IMR-90 (cell line): Measurements from ENCODE around the gene PHC3. TPM values are rescaled to one million over a fixed set of nuclear protein-coding genes. Genes with fewer than 3 reads are reported as not detected.

Experiments
- ATAC-seq: fragments of 200-7000 bp; cut with Tn5 transposase; 2 replicates; pipeline ENCODE4 v1.9.1; 2020; ENCODE audit warnings: low read depth, mild to moderate bottlenecking, moderate library complexity
- BruUV-seq: library from RNA; stranded (reverse); fragments of 400-500 nt; replicated peaks from 2 replicates; lab custom pipeline; 2021; lab: Mats Ljungman, UMichigan
- CTCF ChIA-PET: fragments of 300-600 bp; formaldehyde crosslinking; extraction: SDS; loops from one replicate; lab custom pipeline; 2021; ENCODE audit warnings: antibody characterized with exemption; lab: Yijun Ruan, JAX
- POLR2A ChIA-PET: fragments of 300-600 bp; sonication (Branson Sonifier 250); formaldehyde crosslinking; loops from one replicate; lab custom pipeline; 2022; ENCODE audit warnings: antibody characterized with exemption; ENCODE audit not compliant: unreplicated experiment; lab: Charles Lee
- DNase-seq: peaks from one replicate; pipeline ENCODE4 v3.0.0; 2013
- H2AFZ ChIP-seq: replicated peaks from 2 replicates; pipeline ENCODE3; 2013; ENCODE audit warnings: low read length, mild to moderate bottlenecking; ENCODE audit not compliant: poor library complexity
- H2AK5ac ChIP-seq: 2 replicates; pipeline ENCODE4 v1.6.1; 2013; ENCODE audit warnings: low read depth, low read length, inconsistent platforms
- H2AK9ac ChIP-seq: replicated peaks from 2 replicates; pipeline ENCODE3; 2013; ENCODE audit warnings: mild to moderate bottlenecking, low read depth, low read length, moderate library complexity; ENCODE audit not compliant: poor library complexity
- H2BK120ac ChIP-seq: 2 replicates; pipeline ENCODE4 v1.6.1; 2013; ENCODE audit warnings: low read depth, low read length, inconsistent platforms
- H2BK15ac ChIP-seq: 3 replicates; pipeline ENCODE4 v1.6.1; 2013; ENCODE audit warnings: low read depth, low read length, inconsistent platforms
- H2BK20ac ChIP-seq: 2 replicates; pipeline ENCODE4 v1.6.1; 2013; ENCODE audit warnings: low read depth, mild to moderate bottlenecking, inconsistent platforms, low read length, moderate library complexity
- H2BK5ac ChIP-seq: 2 replicates; pipeline ENCODE4 v1.6.1; 2013; ENCODE audit warnings: mild to moderate bottlenecking, low read depth, low read length, inconsistent platforms; ENCODE audit not compliant: poor library complexity, severe bottlenecking
- H3K14ac ChIP-seq: replicated peaks from 2 replicates; pipeline ENCODE4 v1.6.1; 2013; ENCODE audit warnings: low read depth, low read length, inconsistent platforms
- H3K18ac ChIP-seq: 2 replicates; pipeline ENCODE4 v1.6.1; 2013; ENCODE audit warnings: low read depth, low read length, control low read depth
- H3K23ac ChIP-seq: 2 replicates; pipeline ENCODE4 v1.6.1; 2013; ENCODE audit warnings: low read depth, low read length, inconsistent platforms
- H3K27ac ChIP-seq: 2 replicates; pipeline ENCODE4 v1.5.1; 2013; ENCODE audit warnings: mild to moderate bottlenecking, control low read depth, low read length; ENCODE audit not compliant: insufficient read depth
- H3K27me3 ChIP-seq: 2 replicates; pipeline ENCODE4 v1.6.1; 2013; ENCODE audit warnings: low read length; ENCODE audit not compliant: control insufficient read depth, insufficient read depth
- H3K36me3 ChIP-seq: 2 replicates; pipeline ENCODE4 v1.6.1; 2013; ENCODE audit warnings: low read length, mixed read lengths; ENCODE audit not compliant: control insufficient read depth, insufficient read depth
- H3K4ac ChIP-seq: 2 replicates; pipeline ENCODE4 v1.6.1; 2013; ENCODE audit warnings: low read depth, low read length, inconsistent platforms
- H3K4me1 ChIP-seq: 2 replicates; pipeline ENCODE4 v1.6.1; 2013; ENCODE audit warnings: low read length, mixed read lengths; ENCODE audit not compliant: control insufficient read depth, insufficient read depth
- H3K4me2 ChIP-seq: 2 replicates; pipeline ENCODE4 v1.6.1; 2013; ENCODE audit warnings: low read depth, mild to moderate bottlenecking, control low read depth, low read length, moderate library complexity
- H3K4me3 ChIP-seq: 2 replicates; pipeline ENCODE4 v1.5.1; 2013; ENCODE audit warnings: low read depth, mild to moderate bottlenecking, control low read depth, low read length, moderate library complexity; ENCODE audit not compliant: insufficient read depth
- H3K56ac ChIP-seq: 2 replicates; pipeline ENCODE4 v1.6.1; 2013; ENCODE audit warnings: low read length, inconsistent platforms; ENCODE audit not compliant: insufficient read depth; ENCODE audit errors: extremely low read depth
- H3K79me1 ChIP-seq, 2 experiments: 2 replicates each; pipeline ENCODE4 v1.6.1; 2013; ENCODE audit warnings: low read length in 2 of 2, inconsistent platforms in 1 of 2, low read depth in 1 of 2
- H3K9ac ChIP-seq: 2 replicates; pipeline ENCODE4 v1.6.1; 2013; ENCODE audit warnings: low read depth, low read length, control low read depth
- H3K9me1 ChIP-seq: 2 replicates; pipeline ENCODE4 v1.6.1; 2013; ENCODE audit warnings: low read length, inconsistent platforms; ENCODE audit not compliant: insufficient read depth
- H3K9me3 ChIP-seq: 2 replicates; pipeline ENCODE4 v1.6.1; 2013; ENCODE audit warnings: low read length; ENCODE audit not compliant: control insufficient read depth, insufficient read depth
- H4K20me1 ChIP-seq: 2 replicates; pipeline ENCODE4 v1.6.1; 2013; ENCODE audit warnings: low read length, inconsistent platforms; ENCODE audit not compliant: insufficient read depth
- H4K5ac ChIP-seq: 2 replicates; pipeline ENCODE4 v1.6.1; 2013; ENCODE audit warnings: mild to moderate bottlenecking, low read depth, low read length, control low read depth
- H4K8ac ChIP-seq, 2 experiments: 2 replicates each; pipeline ENCODE4 v1.6.1; 2013; ENCODE audit warnings: low read depth in 2 of 2, low read length in 2 of 2, control low read depth in 1 of 2, inconsistent platforms in 1 of 2
- H4K91ac ChIP-seq: 2 replicates; pipeline ENCODE4 v1.6.1; 2013; ENCODE audit warnings: low read depth, low read length, inconsistent platforms; ENCODE audit not compliant: insufficient read depth
- BHLHE40 ChIP-seq: fragments of 150-350 bp; IDR thresholded peaks from 2 replicates; pipeline ENCODE4 v1.6.1; 2016; ENCODE audit warnings: mild to moderate bottlenecking, low read depth, low read length
- CEBPB ChIP-seq: IDR thresholded peaks from 2 replicates; pipeline ENCODE4 v1.6.1; 2012; ENCODE audit warnings: low read depth, low read length, improper control_type of control experiment
- CHD1 ChIP-seq: IDR thresholded peaks from 2 replicates; pipeline ENCODE4 v1.6.1; 2012; ENCODE audit warnings: low read depth, low read length, improper control_type of control experiment
- FOS ChIP-seq: fragments of 150-350 bp; IDR thresholded peaks from 2 replicates; pipeline ENCODE4 v1.6.1; 2016; ENCODE audit warnings: low read depth, low read length
- MAFK ChIP-seq: IDR thresholded peaks from 2 replicates; pipeline ENCODE4 v1.6.1; 2012; ENCODE audit warnings: low read depth, low read length, improper control_type of control experiment
- MAZ ChIP-seq: IDR thresholded peaks from 2 replicates; pipeline ENCODE4 v1.6.1; 2012; ENCODE audit warnings: low read depth, mild to moderate bottlenecking, low read length, improper control_type of control experiment, moderate library complexity, borderline replicate concordance
- MXI1 ChIP-seq: IDR thresholded peaks from 2 replicates; pipeline ENCODE4 v1.6.1; 2012; ENCODE audit warnings: low read depth, mild to moderate bottlenecking, low read length, moderate library complexity, borderline replicate concordance
- NFE2L2 ChIP-seq: fragments of 150-350 bp; IDR thresholded peaks from 2 replicates; pipeline ENCODE4 v1.6.1; 2016; ENCODE audit warnings: low read depth, mild to moderate bottlenecking, low read length
- POLR2A ChIP-seq: IDR thresholded peaks from 2 replicates; pipeline ENCODE4 v1.6.1; 2012; ENCODE audit warnings: mild to moderate bottlenecking, low read depth, low read length
- RAD21 ChIP-seq: IDR thresholded peaks from 2 replicates; pipeline ENCODE4 v1.6.1; 2012; ENCODE audit warnings: low read length, improper control_type of control experiment
- RCOR1 ChIP-seq: IDR thresholded peaks from 2 replicates; pipeline ENCODE4 v1.6.1; 2012; ENCODE audit warnings: mild to moderate bottlenecking, low read length, improper control_type of control experiment; ENCODE audit not compliant: insufficient replicate concordance
- RFX5 ChIP-seq: IDR thresholded peaks from 2 replicates; pipeline ENCODE4 v1.8.0; 2012; ENCODE audit warnings: low read depth, mild to moderate bottlenecking, low read length, moderate library complexity
- SMC3 ChIP-seq: fragments of 150-350 bp; IDR thresholded peaks from 2 replicates; pipeline ENCODE4 v1.6.1; 2016; ENCODE audit warnings: low read depth, mild to moderate bottlenecking, antibody characterized with exemption, low read length, moderate library complexity
- WGBS, 2 experiments: methylation state at CpG; one replicate each; pipeline versions ENCODE4 v1.1.5 to v1.1.7; 2013; ENCODE audit warnings: missing lambda C conversion rate in 2 of 2; ENCODE audit not compliant: insufficient read length in 1 of 2; ENCODE audit errors: extremely low coverage in 2 of 2; 5-methylcytosine and 5-hydroxymethylcytosine counted together
- dilution Hi-C: fragments of 300-500 bp; cut with HindIII; formaldehyde crosslinking; loops from one replicate; pipeline ENCODE4 v1.14.3; 2018; ENCODE audit warnings: low sequenced_read_pairs; ENCODE audit not compliant: unreplicated experiment
- in situ Hi-C: fragments of 300-500 bp; cut with MboI; formaldehyde crosslinking; loops from 3 replicates; pipeline ENCODE4 v1.14.3; 2019; ENCODE audit warnings: low sequenced_read_pairs, inconsistent platforms, mixed read lengths
- intact Hi-C: fragments of 100-400 bp; cut with micrococcal nuclease; formaldehyde crosslinking; loops from 2 replicates; pipeline ENCODE4 v1.10.0; 2022
- polyA plus RNA-seq, 3 experiments: library from polyadenylated mRNA; depleted of rRNA; stranded (reverse); fragments of >200 nt; gene quantifications; 2 replicates each; pipeline ENCODE4 v1.2.3, GENCODE V29; 2012; ENCODE audit warnings: low replicate concordance in 1 of 3
- total RNA-seq: library from RNA; depleted of rRNA; stranded (reverse); fragments of >200 nt; gene quantifications from 2 replicates; pipeline ENCODE4 v1.2.3, GENCODE V29; 2012
- TF ChIP-seq, protein P1 (sequence below): fragments of 150-350 bp; IDR thresholded peaks from 2 replicates; pipeline ENCODE4 v1.6.1; 2016; ENCODE audit warnings: low read depth, mild to moderate bottlenecking, low read length, moderate library complexity, borderline replicate concordance
- TF ChIP-seq, protein P2 (sequence below): fragments of 150-350 bp; IDR thresholded peaks from 2 replicates; pipeline ENCODE4 v1.6.1; 2017; ENCODE audit warnings: mild to moderate bottlenecking, antibody characterized with exemption, low read length, low read depth
- TF ChIP-seq, protein P3 (sequence below): conservative IDR thresholded peaks from 2 replicates; pipeline ENCODE4 v1.5.1; 2012; ENCODE audit warnings: mild to moderate bottlenecking, low read depth, low read length, improper control_type of control experiment

Gene PHC3
- total and polyA plus RNA-seq, 2 of the 4 experiments (the other 2 are of a cell fraction) = 18.3 to 26.3 TPM

DNA sequence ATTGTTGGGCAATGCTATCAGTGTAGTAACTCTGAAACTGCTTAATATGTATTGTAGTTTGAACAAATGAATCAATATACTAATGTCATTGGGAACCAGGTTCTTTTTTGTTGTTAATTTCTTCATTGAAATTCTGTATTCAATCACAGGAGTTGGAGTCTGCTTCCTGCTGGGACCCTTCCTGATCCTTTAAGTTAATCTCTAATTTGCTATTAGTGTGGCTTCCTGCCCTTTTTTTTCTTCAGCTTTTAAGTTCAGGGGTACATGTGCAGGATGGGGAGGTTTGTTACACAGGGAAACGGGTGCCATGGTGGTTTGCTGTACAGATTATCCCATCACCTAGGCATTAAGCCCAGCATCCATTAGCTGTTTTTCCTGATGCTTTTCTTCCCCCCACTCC lies 122.1 kb downstream of the PHC3 start:
- ChIA-PET POLR2A (no interaction called here), CTCF (no interaction called here)
- Histone ChIP-seq H3K27ac (no peak overlapping the region), H3K36me3 (no peaks in the 10 kb centered on the region), H2AK9ac (no peak overlapping the region), H3K9ac (no peak overlapping the region), H3K4me2 (no peak overlapping the region), H3K27me3 (no peaks in the 10 kb centered on the region), H3K79me1 (no peaks in the 10 kb centered on the region), H3K56ac (no peak overlapping the region), H4K91ac (no peak overlapping the region), H4K5ac (no peak overlapping the region), H2AK5ac (no peak overlapping the region), H2BK20ac (no peak overlapping the region), H3K4ac (no peak overlapping the region), H2BK15ac (no peak overlapping the region), H2BK120ac (no peak overlapping the region), H3K9me1 (no peaks in the 10 kb centered on the region), H3K4me1 (no peaks in the 10 kb centered on the region), H4K20me1 (no peaks in the 10 kb centered on the region), H3K18ac (no peak overlapping the region), H3K9me3 (no peaks in the 10 kb centered on the region), H3K4me3 (no peak overlapping the region), H3K14ac (no peak overlapping the region), H4K8ac (no peak overlapping the region), H2BK5ac (no peak overlapping the region), H2AFZ (no peak overlapping the region), H3K23ac (no peak overlapping the region)
- ATAC-seq (no peak), DNase-seq (no peak)
- dilution Hi-C loops (no loop called here), intact Hi-C loops (no loop called here), in situ Hi-C loops (loop anchor here (10.0 kb wide), 1 partner anchor 195 kb away; the partner anchor contains the start of gene LRRC31)
- no CpG with 5 or more reads among the region's 1 CpG for WGBS, 2 experiments
- TF ChIP-seq, protein P1, sequence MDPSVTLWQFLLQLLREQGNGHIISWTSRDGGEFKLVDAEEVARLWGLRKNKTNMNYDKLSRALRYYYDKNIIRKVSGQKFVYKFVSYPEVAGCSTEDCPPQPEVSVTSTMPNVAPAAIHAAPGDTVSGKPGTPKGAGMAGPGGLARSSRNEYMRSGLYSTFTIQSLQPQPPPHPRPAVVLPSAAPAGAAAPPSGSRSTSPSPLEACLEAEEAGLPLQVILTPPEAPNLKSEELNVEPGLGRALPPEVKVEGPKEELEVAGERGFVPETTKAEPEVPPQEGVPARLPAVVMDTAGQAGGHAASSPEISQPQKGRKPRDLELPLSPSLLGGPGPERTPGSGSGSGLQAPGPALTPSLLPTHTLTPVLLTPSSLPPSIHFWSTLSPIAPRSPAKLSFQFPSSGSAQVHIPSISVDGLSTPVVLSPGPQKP = no peak
- TF ChIP-seq BHLHE40 (no peak), CEBPB (no peak), RAD21 (no peak), RFX5 (no peak), SMC3 (no peak), MAZ (no peak), NFE2L2 (no peak), MAFK (no peak), CHD1 (no peak), POLR2A (no peak), MXI1 (no peak), RCOR1 (no peak), FOS (no peak)
- TF ChIP-seq, protein P2, sequence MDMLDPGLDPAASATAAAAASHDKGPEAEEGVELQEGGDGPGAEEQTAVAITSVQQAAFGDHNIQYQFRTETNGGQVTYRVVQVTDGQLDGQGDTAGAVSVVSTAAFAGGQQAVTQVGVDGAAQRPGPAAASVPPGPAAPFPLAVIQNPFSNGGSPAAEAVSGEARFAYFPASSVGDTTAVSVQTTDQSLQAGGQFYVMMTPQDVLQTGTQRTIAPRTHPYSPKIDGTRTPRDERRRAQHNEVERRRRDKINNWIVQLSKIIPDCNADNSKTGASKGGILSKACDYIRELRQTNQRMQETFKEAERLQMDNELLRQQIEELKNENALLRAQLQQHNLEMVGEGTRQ = no peak
- TF ChIP-seq, protein P3, sequence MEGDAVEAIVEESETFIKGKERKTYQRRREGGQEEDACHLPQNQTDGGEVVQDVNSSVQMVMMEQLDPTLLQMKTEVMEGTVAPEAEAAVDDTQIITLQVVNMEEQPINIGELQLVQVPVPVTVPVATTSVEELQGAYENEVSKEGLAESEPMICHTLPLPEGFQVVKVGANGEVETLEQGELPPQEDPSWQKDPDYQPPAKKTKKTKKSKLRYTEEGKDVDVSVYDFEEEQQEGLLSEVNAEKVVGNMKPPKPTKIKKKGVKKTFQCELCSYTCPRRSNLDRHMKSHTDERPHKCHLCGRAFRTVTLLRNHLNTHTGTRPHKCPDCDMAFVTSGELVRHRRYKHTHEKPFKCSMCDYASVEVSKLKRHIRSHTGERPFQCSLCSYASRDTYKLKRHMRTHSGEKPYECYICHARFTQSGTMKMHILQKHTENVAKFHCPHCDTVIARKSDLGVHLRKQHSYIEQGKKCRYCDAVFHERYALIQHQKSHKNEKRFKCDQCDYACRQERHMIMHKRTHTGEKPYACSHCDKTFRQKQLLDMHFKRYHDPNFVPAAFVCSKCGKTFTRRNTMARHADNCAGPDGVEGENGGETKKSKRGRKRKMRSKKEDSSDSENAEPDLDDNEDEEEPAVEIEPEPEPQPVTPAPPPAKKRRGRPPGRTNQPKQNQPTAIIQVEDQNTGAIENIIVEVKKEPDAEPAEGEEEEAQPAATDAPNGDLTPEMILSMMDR = no peak
- no TSS peak for BruUV-seq
